NCI-H187 (cell line): ENCODE measurements around the gene MAGED4.
"Not testable (repeated sequence)": the region's sequence is repeated elsewhere in the genome, so short reads cannot be mapped to it uniquely, and the experiment has no call there.

Source experiments
- DNase-seq, 2 experiments: peaks; one replicate each; lab custom pipeline; 2025; lab: John Stamatoyannopoulos, UW

The MAGED4 gene

GRCh38 chrX:52184440-52185077 is at the start of gene MAGED4:
MAGED4 (plus strand) TSS chrX:52184888; CDS start chrX:52185923, 1,035 bp downstream.
- DNase-seq, result not testable (repeated sequence)

- no peak for DNase-seq
Observed at GRCh38 chrX:52138830-52139544, 45.7 kb upstream of the MAGED4 start.

GRCh38 chrX:52139545-52139895 is 45.2 kb upstream of the MAGED4 start:
- no peak for DNase-seq

- DNase-seq, result no peak
Observed at GRCh38 chrX:52140020-52140419, 44.7 kb upstream of the MAGED4 start.

- not testable (repeated sequence) for DNase-seq
Observed at GRCh38 chrX:52150667-52151066, 34.0 kb upstream of the MAGED4 start.

GRCh38 chrX:52160140-52160539 is 24.5 kb upstream of the MAGED4 start:
- not testable (repeated sequence) for DNase-seq

GRCh38 chrX:52166840-52167239 is 17.8 kb upstream of the MAGED4 start:
- DNase-seq, result no peak

GRCh38 chrX:52171055-52171454 is 13.6 kb upstream of the MAGED4 start:
- DNase-seq, result not testable (repeated sequence)

GRCh38 chrX:52185078-52185453 is 378 bp downstream of the MAGED4 start:
- not testable (repeated sequence) for DNase-seq

- DNase-seq, result not testable (repeated sequence)
Observed at GRCh38 chrX:52211405-52211804, 26.7 kb downstream of the MAGED4 start.

- DNase-seq, result no peak
Observed at GRCh38 chrX:52213276-52213675, 28.6 kb downstream of the MAGED4 start.

- no peak for DNase-seq
Observed at GRCh38 chrX:52216541-52216940, 31.9 kb downstream of the MAGED4 start.

- no peak for DNase-seq
Observed at GRCh38 chrX:52217494-52218160, 32.9 kb downstream of the MAGED4 start.

- DNase-seq, result no peak
Observed at GRCh38 chrX:52220936-52221335, 36.2 kb downstream of the MAGED4 start.
